ENCODE data around the gene SMIM20. TPM values are rescaled to one million over a fixed set of nuclear protein-coding genes. Genes with fewer than 3 reads are reported as not detected.

The SMIM20 gene
- total RNA-seq, 2 donors from 2014 or later = 36.5 to 37.4 TPM

DNA sequence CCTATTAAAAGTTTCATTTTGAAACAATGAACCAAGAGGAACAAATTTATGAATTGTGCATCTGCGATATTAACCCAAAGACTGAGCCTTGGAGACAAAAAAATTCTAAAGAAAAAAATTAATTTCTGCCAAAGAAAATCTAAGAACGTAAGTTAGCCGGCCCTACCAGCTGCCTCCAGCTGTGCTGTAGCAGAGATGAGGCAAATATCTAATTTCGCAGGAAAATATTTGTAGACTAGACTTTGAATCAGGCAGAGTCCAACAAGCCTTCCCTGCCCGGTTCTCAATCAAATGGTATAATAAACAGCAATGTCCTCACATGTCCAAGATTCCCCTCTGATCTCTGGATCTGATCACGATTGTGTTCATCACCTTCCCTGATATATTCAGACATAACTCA, 21.2 kb upstream of the SMIM20 start:
- Histone ChIP-seq H3K4me3 (no peak overlapping the region), H3K4me1 (no peaks in the 10 kb centered on the region), H3K27ac (no peak overlapping the region), H3K9ac (ENCODE audit: low read depth in 2 of 2, low read length in 2 of 2) (no peak overlapping the region), H3K36me3 (no peaks in the 10 kb centered on the region), H3K27me3 (no peaks in the 10 kb centered on the region), H3K9me3 (no peaks in the 10 kb centered on the region)
- intact Hi-C loops (cut with DNase I) = no loop called here
- no peak for DNase-seq
- TF ChIP-seq CTCF (IDR thresholded peaks at IDR 0.05) = no peak

GRCh38 chr4:25896776-25897539, 17.1 kb upstream of the SMIM20 start:
- no peak overlapping the region for H3K27ac ChIP-seq
- TF ChIP-seq CTCF (IDR thresholded peaks at IDR 0.05) = no peak
- intact Hi-C loops (cut with DNase I) = no loop called here
- no peak for DNase-seq
- H3K4me3 ChIP-seq = no peak overlapping the region
- H3K9ac ChIP-seq (ENCODE audit: low read depth in 2 of 2, low read length in 2 of 2) = no peak overlapping the region
- H3K9me3 ChIP-seq = no peaks in the 10 kb centered on the region
- no peaks in the 10 kb centered on the region for H3K36me3 ChIP-seq
- no peaks in the 10 kb centered on the region for H3K27me3 ChIP-seq
- H3K4me1 ChIP-seq = no peaks in the 10 kb centered on the region

DNA sequence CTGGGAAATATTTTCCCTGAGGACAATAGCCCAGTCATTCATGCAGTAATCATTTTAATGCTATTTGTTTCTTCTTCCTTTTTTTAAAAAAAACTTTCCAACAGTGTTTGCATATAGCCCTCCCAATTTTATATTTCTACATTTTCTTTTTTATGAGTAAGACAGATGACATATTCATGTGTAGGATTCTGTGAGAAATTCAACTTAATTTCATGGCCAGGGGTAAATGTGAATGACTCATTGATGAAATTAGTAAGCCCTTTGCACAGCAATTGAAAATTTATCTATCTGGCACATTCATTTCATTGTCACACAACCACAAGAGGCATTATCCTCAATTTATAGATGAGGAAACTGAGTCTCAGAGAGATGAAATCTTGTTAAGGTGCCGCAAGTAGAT, 13.7 kb upstream of the SMIM20 start:
- intact Hi-C loops (cut with DNase I) = no loop called here
- no peak for DNase-seq
- TF ChIP-seq CTCF (IDR thresholded peaks at IDR 0.05) = no peak

GRCh38 chr4:25901030-25901430, 13.0 kb upstream of the SMIM20 start:
- intact Hi-C loops (cut with DNase I) = no loop called here
- no peak for TF ChIP-seq CTCF (IDR thresholded peaks at IDR 0.05)
- H3K9ac ChIP-seq (ENCODE audit: low read depth in 2 of 2, low read length in 2 of 2) = no peak overlapping the region
- no peak for DNase-seq
- no peak overlapping the region for H3K27ac ChIP-seq
- H3K27me3 ChIP-seq = no peaks in the 10 kb centered on the region
- no peaks in the 10 kb centered on the region for H3K4me1 ChIP-seq
- no peak overlapping the region for H3K4me3 ChIP-seq
- H3K36me3 ChIP-seq = no peaks in the 10 kb centered on the region
- H3K9me3 ChIP-seq = no peaks in the 10 kb centered on the region

More for the DNA sequence above, 13.7 kb upstream of the SMIM20 start:
- Histone ChIP-seq H3K27me3 (no peaks in the 10 kb centered on the region), H3K36me3 (no peaks in the 10 kb centered on the region), H3K4me3 (no peak overlapping the region), H3K9me3 (no peaks in the 10 kb centered on the region), H3K9ac (ENCODE audit: low read depth in 2 of 2, low read length in 2 of 2) (no peak overlapping the region), H3K4me1 (no peaks in the 10 kb centered on the region), H3K27ac (no peak overlapping the region)

GRCh38 chr4:25903900-25904747, 9.9 kb upstream of the SMIM20 start:
- DNase-seq = no peak
- Histone ChIP-seq H3K27ac (no peak overlapping the region), H3K27me3 (no peaks in the 10 kb centered on the region), H3K4me1 (no peaks in the 10 kb centered on the region), H3K9ac (ENCODE audit: low read depth in 2 of 2, low read length in 2 of 2) (no peak overlapping the region), H3K4me3 (no peak overlapping the region), H3K9me3 (no peaks in the 10 kb centered on the region), H3K36me3 (no peaks in the 10 kb centered on the region)
- intact Hi-C loops (cut with DNase I) = no loop called here
- no peak for TF ChIP-seq CTCF (IDR thresholded peaks at IDR 0.05)

Measured in colonic mucosa (tissue), 4 donors.